Measurements from ENCODE around the gene GTF2H4.
A peak's percentile ranks its signal among the peaks of the same experiment; 100 is the strongest.

Gene GTF2H4

DNA sequence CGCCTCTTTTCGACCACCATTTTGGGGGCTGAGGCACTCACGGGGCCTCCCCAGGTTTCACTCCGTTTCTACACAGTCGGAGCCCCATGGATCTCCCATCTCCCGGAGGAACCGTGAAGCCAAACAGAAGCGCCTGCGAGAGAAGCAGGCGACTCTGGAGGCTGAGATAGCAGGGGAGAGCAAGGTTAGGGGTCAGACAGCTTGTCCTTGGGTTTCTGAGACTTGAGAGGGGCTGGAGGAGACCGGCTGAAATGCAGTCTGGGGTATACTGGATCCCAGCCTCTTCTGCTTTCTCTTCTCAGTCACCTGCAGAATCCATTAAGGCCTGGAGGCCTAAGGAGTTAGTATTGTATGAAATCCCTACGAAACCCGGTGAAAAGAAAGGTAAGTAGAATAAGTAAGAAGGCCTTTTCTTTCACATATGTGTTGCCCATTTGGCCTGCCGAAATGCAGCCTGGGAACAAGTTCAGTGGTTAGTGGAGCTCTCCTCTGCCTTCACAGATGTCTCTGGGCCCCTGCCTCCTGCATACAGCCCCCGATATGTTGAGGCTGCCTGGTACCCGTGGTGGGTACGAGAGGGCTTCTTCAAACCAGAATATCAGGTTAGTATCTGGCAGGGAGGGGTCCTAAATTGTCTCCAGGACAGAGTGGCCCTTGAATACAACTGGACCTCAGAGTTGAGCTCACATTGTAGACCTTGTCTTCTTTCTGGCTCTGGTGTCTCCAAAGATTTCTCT is 7.0 kb downstream of the GTF2H4 start:
- Histone ChIP-seq H3K4me1 (ENCODE audit: control insufficient read depth in 1 of 2, insufficient read depth in 1 of 2, low read depth in 1 of 2, low read length in 1 of 2) (peaks cover 15 to 16% of the 10 kb centered on the region in 2 experiments), H3K36me3 (peaks cover 28% of the 10 kb centered on the region), H3K9me3 (no peaks in the 10 kb centered on the region), H3K27me3 (no peaks in the 10 kb centered on the region), H3K27ac (no peak overlapping the region), H3K4me3 (ENCODE audit: low read depth in 1 of 2, low read length in 1 of 2) (peak overlapping the region; percentile 75 to 92)
- TF ChIP-seq, protein P1, sequence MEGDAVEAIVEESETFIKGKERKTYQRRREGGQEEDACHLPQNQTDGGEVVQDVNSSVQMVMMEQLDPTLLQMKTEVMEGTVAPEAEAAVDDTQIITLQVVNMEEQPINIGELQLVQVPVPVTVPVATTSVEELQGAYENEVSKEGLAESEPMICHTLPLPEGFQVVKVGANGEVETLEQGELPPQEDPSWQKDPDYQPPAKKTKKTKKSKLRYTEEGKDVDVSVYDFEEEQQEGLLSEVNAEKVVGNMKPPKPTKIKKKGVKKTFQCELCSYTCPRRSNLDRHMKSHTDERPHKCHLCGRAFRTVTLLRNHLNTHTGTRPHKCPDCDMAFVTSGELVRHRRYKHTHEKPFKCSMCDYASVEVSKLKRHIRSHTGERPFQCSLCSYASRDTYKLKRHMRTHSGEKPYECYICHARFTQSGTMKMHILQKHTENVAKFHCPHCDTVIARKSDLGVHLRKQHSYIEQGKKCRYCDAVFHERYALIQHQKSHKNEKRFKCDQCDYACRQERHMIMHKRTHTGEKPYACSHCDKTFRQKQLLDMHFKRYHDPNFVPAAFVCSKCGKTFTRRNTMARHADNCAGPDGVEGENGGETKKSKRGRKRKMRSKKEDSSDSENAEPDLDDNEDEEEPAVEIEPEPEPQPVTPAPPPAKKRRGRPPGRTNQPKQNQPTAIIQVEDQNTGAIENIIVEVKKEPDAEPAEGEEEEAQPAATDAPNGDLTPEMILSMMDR (IDR thresholded peaks at IDR 0.05): no peak

DNA sequence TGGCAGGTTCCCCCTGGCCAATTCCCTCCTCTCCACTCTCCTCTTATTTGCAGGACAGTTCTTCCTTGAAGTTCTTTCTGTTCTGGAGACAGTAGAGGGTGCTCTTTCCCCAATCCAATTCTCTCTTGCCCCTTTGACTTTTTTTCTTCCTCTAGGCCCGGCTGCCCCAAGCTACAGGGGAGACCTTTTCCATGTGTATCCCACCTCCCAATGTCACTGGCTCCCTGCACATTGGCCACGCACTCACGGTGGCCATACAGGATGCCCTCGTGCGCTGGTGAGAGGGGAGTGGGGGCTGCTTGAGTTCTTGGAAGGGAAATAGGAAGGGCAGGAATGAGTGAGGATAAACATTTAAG is 7.6 kb downstream of the GTF2H4 start:
- Histone ChIP-seq H3K4me3 (ENCODE audit: low read depth in 1 of 2, low read length in 1 of 2) (no peak overlapping the region), H3K36me3 (peaks cover 30% of the 10 kb centered on the region), H3K27me3 (no peaks in the 10 kb centered on the region), H3K27ac (no peak overlapping the region), H3K9me3 (no peaks in the 10 kb centered on the region), H3K4me1 (ENCODE audit: control insufficient read depth in 1 of 2, insufficient read depth in 1 of 2, low read depth in 1 of 2, low read length in 1 of 2) (peaks cover 15 to 16% of the 10 kb centered on the region in 2 experiments)
- TF ChIP-seq, protein P1 (IDR thresholded peaks at IDR 0.05): no peak

DNA sequence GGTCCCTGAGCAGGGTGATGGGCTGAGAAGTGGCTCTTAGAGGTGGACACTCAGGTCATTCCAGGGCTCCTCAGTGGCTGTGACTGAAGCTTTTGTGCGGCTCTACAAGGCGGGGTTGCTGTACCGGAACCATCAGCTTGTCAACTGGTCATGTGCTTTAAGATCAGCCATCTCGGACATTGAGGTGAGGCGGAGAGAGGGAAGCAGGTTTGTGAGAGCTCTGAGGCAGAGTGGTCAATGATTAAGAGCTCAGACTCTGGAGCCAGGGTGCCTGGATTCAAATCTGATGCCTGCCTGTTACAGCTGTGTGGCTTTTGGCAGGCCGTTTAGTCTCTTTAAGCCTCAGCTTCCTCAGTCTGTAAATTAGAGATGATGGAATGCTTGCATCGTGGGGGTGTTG is 9.0 kb downstream of the GTF2H4 start:
- Histone ChIP-seq H3K27me3 (no peaks in the 10 kb centered on the region), H3K4me3 (ENCODE audit: low read depth in 1 of 2, low read length in 1 of 2) (no peak overlapping the region), H3K36me3 (peaks cover 34% of the 10 kb centered on the region), H3K4me1 (ENCODE audit: control insufficient read depth in 1 of 2, insufficient read depth in 1 of 2, low read depth in 1 of 2, low read length in 1 of 2) (peaks cover 15 to 16% of the 10 kb centered on the region in 2 experiments), H3K27ac (no peak overlapping the region), H3K9me3 (no peaks in the 10 kb centered on the region)
- TF ChIP-seq, protein P1 (IDR thresholded peaks at IDR 0.05): no peak

DNA sequence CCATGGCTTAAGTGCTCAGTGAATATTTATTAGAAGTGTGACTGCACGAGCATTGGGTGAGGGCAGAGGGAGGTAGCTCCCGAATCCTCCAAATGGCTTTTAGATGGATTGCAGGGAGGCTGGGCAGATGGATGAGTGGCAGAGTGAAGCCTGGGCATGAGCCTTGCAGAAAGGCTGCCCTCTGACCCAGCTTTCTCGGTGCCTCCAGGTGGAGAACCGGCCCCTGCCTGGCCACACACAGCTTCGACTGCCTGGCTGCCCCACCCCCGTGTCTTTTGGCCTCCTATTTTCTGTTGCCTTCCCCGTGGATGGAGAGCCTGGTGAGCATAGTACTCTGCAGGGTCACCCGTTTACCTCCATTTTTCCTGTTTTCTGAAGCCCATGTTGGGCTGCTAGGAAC is 9.5 kb downstream of the GTF2H4 start:
- H3K27ac ChIP-seq: no peak overlapping the region
- H3K4me1 ChIP-seq (ENCODE audit: control insufficient read depth in 1 of 2, insufficient read depth in 1 of 2, low read depth in 1 of 2, low read length in 1 of 2): peaks cover 15 to 16% of the 10 kb centered on the region in 2 experiments
- TF ChIP-seq, protein P1 (IDR thresholded peaks at IDR 0.05): no peak
- no peaks in the 10 kb centered on the region for H3K27me3 ChIP-seq
- H3K36me3 ChIP-seq: peaks cover 34% of the 10 kb centered on the region
- H3K9me3 ChIP-seq: no peaks in the 10 kb centered on the region
- no peak overlapping the region for H3K4me3 ChIP-seq (ENCODE audit: low read depth in 1 of 2, low read length in 1 of 2)

DNA sequence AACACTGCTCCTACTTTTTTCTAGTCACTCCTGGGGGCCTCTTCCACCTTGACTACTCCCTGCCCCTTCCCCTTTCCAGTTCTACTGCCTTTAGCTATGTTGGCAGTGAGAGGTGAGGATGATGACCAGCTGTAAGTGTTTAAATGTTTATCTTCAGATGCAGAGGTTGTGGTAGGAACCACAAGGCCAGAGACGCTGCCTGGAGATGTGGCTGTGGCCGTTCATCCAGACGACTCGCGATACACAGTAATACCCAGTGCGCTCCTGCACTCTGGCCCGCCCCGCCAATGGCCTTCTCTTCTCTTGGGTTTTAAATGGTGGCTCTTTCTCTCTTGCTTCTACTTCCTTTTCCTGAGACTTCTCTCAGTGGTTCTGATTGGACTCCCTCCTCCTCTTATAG is 10.7 kb downstream of the GTF2H4 start:
- H3K36me3 ChIP-seq: peaks cover 45% of the 10 kb centered on the region
- TF ChIP-seq, protein P1 (IDR thresholded peaks at IDR 0.05): no peak
- no peak overlapping the region for H3K4me3 ChIP-seq (ENCODE audit: low read depth in 1 of 2, low read length in 1 of 2)
- H3K27me3 ChIP-seq: no peaks in the 10 kb centered on the region
- H3K4me1 ChIP-seq (ENCODE audit: control insufficient read depth in 1 of 2, insufficient read depth in 1 of 2, low read depth in 1 of 2, low read length in 1 of 2): peaks cover 10 to 13% of the 10 kb centered on the region in 2 experiments
- no peak overlapping the region for H3K27ac ChIP-seq
- no peaks in the 10 kb centered on the region for H3K9me3 ChIP-seq
